Erythroblast (primary cell): ENCODE results near the gene KSR1.

ENCODE experiments used
- GATA1 ChIP-seq: IDR thresholded peaks from 2 replicates; pipeline ENCODE4 v1.6.1; 2011; ENCODE audit warnings: low read depth, mild to moderate bottlenecking, control low read depth, low read length, moderate library complexity
- POLR2A ChIP-seq: IDR thresholded peaks from 2 replicates; pipeline ENCODE4 v1.6.1; 2011; ENCODE audit warnings: mild to moderate bottlenecking, low read length

DNA sequence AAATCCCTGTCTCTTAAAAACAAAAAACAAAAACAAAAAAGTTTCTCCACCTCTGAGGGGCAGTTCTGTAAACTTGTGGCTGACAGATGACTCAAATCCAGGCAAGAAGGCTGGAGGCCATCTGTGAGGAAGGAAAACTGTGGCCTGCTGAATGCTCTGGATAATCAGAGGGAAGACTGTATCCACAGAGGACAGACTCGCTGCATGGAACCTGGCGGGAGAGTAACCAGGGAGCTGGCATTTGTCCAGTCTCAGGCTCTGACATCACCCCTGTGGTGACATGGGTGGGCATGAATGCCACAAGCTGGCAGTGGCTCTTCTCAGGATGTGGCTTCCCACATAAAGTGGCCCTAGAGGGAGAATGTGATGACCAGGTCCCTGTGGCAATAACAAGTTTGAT lies 2.8 kb upstream of the KSR1 start:
- TF ChIP-seq POLR2A (no peak), GATA1 (no peak)
